Activated T-cell treated with anti-CD3 and anti-CD28 coated beads for 4 hours (primary cell): ENCODE results near the gene DDX10.
"Not testable (repeated sequence)": the region's sequence is repeated elsewhere in the genome, so short reads cannot be mapped to it uniquely, and the experiment has no call there.

Experiments used
- DNase-seq: peaks from one replicate; pipeline ENCODE4 v3.0.0-alpha.2; 2020

DDX10 gene

DNA sequence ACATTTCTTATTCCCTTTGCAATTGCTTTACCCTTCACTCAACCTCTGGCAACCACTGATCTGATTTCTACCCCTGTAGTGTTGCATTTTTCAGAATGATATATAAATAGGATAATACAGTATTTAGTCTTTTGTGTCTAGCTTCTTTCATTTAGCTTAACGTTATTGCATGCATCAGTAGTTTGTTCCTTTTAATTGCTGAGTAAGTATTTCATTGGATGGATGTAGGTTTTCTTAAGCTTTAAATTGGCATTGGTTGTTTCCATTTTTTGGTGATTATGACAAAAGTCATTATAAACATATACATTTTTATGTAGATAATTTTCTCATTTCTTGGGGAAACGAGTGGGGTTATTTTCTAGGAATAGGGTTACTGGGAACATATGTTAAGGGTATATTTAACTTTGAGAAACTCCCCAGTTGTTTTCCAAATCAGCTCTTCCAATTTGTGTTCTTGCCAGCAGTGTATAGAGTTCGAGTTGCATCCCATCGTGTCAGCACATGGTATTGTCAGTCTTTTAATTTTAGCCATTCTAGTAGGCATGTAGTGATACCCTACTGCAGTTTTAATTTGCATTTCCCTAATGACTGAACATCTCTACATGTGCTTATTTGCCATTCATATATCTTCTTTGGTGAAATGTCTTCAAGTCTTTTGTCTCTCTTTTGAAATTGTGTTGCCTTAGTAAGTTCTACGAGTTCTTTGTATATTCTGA, 60.3 kb downstream of the DDX10 start:
- DNase-seq = no peak

DNA sequence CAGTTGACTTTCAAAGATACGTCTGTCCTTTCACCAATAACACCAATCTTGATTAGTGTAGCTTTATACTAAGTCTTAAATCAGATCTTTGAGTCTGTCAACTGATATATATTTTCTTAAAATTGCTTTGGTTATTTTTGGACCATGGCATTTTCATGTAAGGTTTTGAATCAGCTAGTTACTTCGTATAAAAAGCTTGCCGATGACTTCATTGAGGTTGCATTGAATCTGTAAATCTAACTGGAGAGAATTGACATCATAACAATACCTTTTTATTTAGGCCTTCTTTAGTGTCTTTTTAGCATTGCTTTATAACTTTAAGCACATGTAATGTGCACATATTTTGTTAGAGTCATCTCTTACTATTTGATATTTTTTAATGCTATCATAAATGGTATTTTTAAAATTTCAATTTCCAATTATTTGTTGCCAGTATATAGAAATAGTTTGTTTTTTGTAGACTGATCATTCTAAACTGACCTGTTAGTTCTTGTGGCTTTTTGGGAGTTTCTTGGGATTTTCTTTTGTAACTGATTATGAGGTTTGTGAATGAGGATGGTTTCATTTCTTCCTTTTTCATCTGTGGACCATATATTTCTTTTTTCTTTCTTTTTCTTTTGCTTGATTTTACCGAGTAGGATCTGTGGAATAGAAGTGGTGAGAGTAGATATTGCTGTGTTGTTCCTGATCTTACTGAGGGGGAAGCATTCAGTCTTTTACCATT, 61.4 kb downstream of the DDX10 start:
- no peak for DNase-seq

DNA sequence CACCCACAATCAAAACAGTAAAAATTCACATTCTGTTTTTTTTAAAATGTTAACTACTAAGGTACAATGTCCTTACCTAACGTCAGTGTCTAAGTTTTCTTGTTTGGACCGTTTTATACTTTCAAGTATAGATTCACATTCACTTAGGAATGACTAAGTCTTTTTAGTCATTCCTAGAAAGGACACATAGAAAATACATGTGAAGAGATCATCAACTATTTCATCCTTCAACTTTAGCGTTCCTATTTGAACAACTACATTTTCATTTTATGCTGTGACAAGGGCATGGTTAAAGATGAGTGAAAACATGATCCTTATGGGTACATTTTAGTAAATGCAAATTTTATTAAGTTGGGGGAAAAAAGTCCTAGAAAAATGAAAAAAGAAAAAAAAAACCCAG, 62.8 kb downstream of the DDX10 start:
- no peak for DNase-seq

DNA sequence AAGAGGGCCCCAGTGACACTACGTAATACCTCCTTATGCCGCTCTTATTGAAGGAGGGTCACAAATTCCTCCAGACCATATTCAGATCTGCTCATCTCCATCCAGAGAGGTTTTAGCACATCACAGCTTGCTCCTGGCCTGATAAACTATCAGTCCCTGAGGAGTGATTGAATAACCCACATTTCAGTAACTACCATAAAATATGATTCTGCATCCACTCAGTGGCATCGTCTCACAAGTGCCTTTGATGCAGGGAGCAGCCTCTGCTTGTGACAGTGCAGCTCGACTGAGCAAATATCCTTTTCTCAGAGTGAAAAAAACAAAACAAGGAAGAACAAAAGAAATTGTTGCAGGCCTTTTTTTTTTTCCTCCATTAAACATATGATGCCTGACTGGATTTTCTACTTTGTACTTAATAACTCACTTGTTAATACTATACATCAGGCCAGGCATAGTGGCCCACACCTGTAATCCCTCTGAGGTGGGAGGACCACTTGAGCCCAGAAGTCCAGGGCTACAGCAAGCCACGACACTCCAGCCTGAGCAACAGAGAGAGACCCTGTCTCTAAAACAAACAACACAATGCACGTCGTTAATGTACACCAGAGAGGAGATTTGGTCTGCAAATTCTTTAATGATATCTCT, 64.5 kb downstream of the DDX10 start:
- no peak for DNase-seq

DNA sequence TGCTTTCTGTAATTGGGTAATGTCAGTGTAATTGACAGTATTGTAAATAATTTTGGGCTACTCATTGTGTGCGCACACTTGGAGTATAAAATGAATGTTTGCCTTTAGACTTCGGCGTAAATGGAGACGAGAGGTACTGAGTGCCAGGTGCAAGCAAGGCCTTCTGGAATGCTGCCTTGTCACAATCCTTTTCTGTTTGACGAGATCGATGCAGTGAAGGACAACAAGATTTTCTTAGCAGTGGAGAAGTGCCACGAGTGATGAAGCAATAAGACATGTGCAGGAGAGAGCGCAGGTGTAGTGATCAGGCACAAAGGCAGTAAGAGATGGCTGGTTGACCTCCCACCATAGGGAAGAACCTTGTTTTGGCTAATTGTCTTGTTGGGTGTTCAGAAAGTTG, 67.5 kb downstream of the DDX10 start:
- DNase-seq = no peak

DNA sequence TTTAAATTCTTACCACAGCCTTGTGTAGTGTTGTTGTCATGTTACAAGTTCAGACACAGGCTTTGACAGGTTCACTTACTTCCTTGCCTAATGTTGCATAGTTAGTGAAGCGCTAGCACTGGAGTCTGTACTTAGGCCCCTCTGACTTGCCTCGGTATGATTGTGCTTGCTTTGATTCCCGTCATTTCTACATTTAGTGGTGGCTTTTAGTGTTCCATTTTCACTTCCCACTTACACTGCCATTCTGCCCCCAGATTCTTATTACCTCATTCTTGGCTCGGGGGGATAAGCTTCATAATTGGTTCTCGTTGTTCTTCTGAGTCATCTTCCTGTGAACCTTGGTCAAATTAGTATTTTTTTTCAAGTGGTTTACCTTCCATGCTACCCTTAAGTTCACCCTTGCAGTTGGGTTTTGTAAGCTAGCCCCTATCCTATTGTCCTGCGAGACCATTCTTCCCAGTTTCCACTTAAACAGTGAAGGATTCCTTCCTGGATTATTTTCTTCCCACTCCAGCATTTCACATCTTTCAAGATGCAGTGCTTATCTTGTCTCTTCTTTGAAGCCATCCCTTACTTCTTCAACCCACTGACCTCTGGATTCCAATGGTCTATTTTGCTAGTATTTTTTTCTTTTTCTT, 68.7 kb downstream of the DDX10 start:
- DNase-seq = peak; percentile 4

DNA sequence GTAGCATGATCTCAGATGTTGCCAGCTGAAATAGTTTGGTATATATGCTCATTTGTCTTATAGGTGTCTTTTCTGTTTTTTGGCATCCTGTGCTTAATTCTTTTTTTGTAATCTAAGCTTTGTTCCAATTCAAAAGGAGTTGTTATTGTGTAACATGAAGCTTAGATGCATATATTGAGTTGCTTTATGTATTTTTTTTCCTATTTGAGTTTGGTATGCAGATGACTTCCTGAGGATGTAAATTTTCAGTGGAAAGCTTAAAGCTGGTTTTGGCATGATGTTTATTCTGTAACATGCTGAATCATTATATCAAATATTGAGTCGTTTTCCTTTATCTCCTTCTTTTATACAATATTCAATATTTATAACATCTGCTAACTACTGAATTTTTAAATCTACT, 69.4 kb downstream of the DDX10 start:
- DNase-seq = no peak

DNA sequence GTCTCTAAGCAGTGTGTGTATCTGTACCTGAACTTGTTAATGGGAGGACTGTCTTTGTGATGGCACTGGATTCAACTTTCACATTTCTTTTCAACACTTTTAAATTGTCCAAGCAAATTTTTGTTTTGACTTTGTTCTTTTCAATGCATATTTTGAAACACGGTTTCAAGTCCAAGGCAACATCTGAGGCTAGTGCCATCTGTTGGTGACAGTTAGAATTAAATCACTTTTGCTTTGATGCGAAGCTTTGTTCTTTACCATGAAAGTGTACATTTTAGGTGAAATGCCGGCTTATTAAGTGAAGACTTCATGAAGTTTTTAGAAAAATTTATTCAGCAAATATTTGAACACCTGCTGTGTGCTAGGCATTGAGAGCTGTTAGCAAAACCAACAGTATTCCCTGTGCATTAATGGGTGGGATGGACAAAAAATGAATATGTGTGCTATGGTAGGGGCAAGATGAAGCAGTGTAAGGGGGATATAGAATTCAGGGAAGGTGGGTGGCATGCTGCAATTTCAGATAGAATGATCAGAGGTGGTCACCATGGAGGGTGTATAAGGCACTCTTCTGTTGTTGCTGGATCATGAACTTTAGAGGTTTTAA, 70.2 kb downstream of the DDX10 start:
- no peak for DNase-seq

DNA sequence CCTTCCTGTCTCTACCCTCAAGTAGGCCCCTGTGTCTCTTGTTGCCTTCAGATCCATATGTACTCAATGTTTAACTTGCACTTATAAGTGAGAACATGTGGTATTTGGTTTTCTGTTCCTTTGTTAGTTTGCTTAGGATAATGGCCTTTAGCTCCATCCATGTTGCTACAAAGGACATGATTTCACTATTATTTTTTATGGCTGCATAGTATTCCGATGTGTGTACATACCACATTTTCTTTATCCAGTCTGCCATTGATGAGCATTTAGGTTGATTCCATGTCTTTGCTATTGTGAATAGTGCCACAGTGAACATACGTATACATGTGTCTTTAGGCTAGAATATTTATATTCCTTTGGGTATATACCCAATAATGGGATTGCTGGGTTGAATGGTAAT, 75.3 kb downstream of the DDX10 start:
- DNase-seq = not testable (repeated sequence)

DNA sequence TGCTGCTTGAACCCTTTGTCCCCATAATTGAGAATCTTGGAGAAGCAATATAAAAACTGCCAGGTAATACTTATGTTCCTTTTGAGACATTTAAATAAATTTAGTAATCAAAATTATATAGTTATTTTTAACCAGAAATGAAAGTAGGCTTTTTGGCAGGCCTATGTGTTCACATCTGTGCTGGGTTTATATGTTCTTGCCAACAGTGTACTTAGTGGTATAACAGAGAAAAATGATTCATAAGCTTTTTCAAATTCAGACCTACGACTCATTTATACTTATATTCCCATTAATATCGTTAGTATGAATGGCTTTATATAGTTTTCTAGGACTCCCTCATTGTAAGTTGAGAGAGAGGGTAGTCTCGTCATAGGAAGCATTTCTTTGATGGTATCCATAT, 79.0 kb downstream of the DDX10 start:
- no peak for DNase-seq

DNA sequence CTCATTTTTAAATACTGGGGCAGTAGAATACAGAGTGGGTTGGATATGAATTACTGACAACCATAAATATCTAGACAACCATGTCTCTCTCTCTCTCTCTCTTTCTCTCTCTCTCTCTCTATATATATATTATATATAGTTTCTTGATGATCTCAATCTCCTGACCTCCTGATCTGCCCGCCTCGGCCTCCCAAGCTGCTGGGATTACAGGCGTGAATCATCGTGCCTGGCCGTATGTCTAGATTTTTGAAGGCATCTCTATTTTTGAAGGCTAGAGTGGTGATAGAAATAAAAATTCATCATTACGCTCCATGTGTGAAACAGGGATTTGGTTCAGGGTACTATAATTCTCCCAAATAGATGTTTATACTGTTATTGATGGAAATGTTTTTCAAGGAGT, 84.1 kb downstream of the DDX10 start:
- DNase-seq = no peak

DNA sequence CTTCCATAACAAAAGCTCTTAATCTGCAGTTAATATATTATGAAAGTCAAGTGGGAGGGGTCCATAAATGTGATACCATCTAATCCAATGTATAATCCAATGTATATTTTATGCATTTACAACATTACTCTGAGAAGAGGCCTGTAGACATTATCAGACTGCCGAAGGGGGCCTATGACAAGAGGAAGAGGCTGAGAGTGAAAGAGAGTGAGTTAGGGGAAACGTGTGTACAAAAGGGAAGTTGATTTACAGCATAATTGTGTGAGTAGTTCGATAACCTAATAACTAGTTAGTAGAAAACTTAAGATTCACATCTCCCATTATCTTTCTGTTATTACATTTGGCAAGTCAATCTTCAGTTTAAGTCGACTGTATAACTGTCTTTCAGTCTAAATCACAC, 86.6 kb downstream of the DDX10 start:
- no peak for DNase-seq

DNA sequence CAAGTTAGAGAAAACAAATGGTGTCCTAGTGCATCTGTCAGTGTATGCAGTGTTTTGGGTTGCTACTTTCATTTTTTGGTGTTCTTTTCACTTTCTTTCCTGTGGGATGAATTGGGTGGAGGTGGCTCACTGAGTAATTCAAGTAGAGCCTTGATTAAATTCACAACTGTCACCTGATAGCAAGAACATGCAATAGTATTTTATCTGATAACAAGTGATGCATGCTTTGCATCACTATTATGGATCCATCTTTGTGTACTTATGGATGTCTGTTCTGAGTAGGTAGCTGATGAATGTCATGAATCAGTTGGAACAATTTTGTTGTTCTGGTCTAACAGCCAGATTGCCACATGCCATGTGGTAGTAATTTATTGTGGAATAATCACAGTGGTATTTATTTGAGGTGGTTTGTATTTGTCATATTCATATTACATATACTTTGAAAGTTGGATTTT, 87.5 kb downstream of the DDX10 start:
- DNase-seq = no peak

DNA sequence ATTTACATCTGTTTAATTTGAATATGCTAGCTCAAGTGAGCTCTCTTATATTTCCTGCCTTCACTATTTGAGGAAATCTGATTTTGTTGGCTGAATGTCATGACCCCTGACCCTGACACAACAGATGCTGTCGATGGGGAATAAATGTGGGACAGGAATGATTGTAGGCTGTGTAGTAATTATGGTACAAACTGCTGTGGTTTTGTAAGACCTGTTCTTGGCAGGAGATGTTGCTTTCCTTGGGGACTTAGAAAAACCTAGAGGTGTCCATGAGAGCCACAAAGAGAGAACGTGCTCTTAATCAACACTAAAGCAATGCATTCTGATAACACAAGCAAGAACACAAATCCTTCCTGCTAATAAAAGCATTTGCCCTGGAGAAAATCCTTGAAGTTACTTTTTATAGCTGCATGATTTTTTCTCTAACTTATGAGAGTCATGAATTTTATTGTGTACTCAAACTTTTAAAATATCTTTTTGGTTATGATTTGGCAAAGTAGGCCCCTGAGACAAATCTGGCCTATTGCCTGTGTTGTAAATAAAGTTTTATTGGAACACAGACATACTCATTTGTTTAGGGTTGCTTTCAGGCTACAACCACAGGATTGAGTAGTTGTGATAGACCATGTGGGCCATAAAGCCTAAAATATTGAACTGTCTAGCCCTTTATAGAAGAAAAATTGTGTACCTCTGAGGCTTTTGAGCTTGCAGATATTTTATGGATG, 90.2 kb downstream of the DDX10 start:
- DNase-seq = no peak

DNA sequence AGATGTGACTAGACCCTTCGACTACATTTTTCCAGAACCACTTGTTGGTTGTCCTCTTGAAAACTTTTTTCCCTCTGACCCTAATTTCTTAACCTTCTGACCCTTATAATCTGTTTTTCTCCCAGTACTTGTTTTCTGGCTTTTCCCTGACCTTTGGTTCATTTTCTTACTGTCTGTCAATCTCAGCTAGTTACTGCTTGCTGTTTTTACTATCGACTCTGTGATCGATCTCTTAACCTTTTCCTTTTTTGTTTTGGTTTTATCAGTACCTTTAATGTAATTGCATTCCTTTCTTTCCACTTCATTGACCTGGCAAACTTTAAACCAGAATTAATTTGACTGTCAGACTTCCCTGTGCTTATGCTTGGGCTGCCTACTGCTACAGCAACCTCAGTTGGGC, 92.8 kb downstream of the DDX10 start:
- DNase-seq = no peak

DNA sequence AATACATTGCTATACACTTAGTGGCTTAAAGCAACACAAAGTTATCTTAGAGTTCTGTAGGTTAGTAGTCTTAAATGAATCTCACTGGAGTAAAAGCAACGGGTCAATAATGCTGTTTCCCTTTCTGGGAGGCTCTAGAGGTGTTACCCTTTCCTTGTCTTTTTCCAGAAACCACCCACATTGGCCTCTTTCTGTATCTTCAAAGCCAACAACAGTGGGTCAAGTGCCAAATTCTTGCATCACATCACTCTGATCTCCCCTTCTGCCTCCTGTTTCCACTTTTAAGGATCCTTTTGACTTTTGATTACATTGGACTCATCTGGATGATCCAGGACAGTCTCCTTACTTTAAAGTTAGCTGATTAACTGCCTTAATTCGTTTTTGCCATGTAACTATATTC, 93.6 kb downstream of the DDX10 start:
- no peak for DNase-seq

DNA sequence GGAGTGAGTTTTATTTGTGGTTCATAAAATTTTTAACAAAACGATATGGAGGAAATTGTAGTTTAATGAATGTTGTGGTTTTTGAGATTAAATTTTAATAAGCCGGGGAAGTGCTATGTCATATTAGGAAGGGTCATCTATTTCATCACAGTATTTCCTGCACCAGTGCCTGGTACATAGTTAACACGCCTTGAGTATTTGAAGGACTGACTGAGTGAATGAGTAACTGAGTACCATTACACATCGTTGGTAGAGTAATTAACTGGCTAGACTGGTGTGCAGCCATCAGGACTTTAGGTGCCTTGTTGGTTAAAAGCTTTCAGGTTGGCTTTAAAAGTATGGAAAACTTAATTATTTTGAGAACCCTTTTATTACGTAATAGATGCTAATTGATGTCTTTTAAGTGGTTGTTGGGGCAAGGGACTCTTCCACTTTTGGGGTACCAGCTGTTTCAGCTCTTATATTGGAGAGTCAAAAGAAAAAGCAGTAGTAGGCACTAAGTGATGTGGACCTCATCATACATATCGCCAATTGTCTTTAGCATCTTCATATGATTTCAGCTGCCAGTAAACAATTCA, 101.8 kb downstream of the DDX10 start:
- DNase-seq = no peak

DNA sequence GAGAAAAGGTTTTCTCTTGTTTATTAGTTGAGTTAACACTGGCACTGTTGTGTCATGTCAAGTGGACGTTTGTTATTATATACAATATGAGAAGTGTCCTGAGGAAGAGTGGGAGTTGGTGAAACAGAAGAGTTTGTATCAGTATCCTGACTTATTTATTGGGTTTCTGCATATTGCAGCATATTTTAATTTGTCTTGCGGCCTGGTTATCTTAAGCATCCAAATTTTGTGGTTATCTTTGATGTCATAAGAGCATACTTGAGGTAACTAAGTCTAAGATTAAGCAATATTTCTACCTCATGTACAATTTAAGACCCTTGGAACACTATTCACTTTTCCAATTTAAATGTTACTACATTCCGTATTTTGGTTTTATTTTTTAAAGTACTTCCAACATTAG, 103.5 kb downstream of the DDX10 start:
- DNase-seq = no peak

DNA sequence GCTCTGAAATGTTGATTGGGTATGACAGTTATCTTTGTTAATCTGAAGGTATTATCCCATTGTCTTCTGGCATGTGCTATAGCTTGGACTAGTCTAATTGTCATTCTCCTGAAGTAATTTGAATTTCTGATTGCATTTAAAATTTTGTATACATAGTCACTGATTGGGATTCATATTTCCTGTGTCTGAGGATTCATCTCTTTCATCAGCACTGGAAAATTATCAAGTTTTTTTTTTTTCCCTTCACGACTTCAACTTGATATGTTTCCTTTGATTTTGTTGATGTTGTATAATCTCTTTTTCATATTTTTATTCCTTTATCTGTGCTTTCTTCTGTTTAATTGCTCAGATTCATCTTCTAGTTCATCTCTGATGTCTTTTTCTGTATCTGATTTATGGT, 104.1 kb downstream of the DDX10 start:
- DNase-seq = no peak

DNA sequence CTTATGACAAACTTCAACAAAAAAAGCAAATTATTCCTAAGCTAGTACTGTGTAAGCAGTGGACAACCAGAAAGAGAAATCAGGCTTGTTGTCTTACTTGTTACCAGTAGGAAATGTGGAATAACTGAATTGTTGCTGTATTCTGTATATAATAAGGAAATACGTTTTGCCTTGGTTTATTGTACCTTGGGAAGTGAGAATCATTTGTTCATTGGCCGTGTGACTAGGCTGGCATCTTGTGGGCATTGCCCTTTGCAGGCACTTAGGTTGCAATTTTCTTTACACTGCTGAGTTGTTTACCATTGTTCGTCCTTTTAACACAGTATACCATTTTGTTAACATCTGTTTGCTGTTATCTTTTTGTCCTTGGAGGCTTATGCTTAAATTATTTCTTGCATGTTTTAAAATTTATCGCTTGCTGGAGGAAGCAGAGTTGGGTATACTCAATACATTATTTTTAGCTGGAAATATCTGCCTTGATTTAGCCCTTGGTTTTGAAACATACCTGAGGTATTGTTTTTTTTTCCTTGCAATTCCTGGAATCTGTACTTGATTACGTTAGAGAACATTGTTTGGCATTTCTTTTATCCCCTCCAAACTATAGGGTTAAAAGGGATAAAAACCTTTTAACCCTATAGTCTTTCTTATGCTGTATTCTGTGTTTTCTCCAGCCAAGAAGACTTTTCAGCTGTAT, 109.3 kb downstream of the DDX10 start:
- no peak for DNase-seq

DNA sequence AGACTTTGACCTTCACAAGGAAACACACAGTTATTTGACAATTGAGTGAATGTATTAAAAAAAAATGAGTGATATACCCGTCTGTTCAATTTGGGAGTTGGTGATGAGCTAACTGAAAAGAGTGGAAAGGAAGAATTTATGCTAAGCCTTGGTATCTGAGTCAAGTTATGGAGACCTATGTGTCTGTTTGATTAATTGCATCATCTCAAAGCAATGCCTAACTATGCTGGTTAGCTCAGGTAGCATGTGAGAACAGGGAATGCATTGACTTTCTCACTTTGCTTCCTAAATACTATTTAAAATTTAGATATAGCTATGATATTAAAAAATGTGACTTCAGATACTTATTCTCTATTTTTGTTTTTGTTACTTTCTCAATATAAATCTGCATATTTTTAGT, 110.5 kb downstream of the DDX10 start:
- no peak for DNase-seq

DNA sequence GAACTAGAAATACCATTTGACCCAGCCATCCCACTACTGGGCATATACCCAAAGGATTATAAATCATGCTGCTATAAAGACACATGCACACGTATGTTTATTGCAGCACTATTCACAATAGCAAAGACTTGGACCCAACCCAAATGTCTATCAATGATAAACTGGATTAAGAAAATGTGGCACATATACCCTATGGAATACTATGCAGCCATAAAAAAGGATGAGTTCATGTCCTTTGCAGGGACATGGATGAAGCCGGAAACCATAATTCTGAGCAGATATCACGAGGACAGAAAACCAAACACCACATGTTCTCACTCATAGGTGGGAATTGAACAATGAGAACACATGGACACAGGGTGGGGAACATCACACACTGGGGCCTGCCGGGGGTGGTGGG, 114.3 kb downstream of the DDX10 start:
- not testable (repeated sequence) for DNase-seq
